ENCODE measurements around the gene TAS2R41. TPM values are rescaled to one million over a fixed set of nuclear protein-coding genes. Genes with fewer than 3 reads are reported as not detected.

TAS2R41 gene
- total RNA-seq, 1 donor = not detected

- no peak overlapping the region for H3K4me3 ChIP-seq (ENCODE audit: low read depth, low read length)
- no peak for DNase-seq (ENCODE audit: low read depth)
- TF ChIP-seq CTCF (IDR thresholded peaks at IDR 0.05; ENCODE audit: insufficient read depth, low read depth, low read length) = no peak
These were observed 41.2 kb upstream of the TAS2R41 start for GRCh38 chr7:143436325-143436946.

GRCh38 chr7:143437578-143437977 lies 40.1 kb upstream of the TAS2R41 start:
- TF ChIP-seq CTCF (IDR thresholded peaks at IDR 0.05; ENCODE audit: insufficient read depth, low read depth, low read length) = no peak
- no peak for DNase-seq (ENCODE audit: low read depth)
- no peak overlapping the region for H3K4me3 ChIP-seq (ENCODE audit: low read depth, low read length)

- DNase-seq (ENCODE audit: low read depth) = no peak
These were observed 37.8 kb upstream of the TAS2R41 start for GRCh38 chr7:143439866-143440265.

GRCh38 chr7:143443153-143443552 lies 34.5 kb upstream of the TAS2R41 start, which contains the start of gene TAS2R60:
TAS2R60 (plus strand) TSS chr7:143443453; CDS start chr7:143443453, 0 bp downstream.
- H3K4me3 ChIP-seq (ENCODE audit: low read depth, low read length) = no peak within 1 kb of the TSS
- no peak for TF ChIP-seq CTCF (IDR thresholded peaks at IDR 0.05; ENCODE audit: insufficient read depth, low read depth, low read length)
- DNase-seq (ENCODE audit: low read depth) = no peak

More at GRCh38 chr7:143439866-143440265, 37.8 kb upstream of the TAS2R41 start:
- no peak overlapping the region for H3K4me3 ChIP-seq (ENCODE audit: low read depth, low read length)
- no peak for TF ChIP-seq CTCF (IDR thresholded peaks at IDR 0.05; ENCODE audit: insufficient read depth, low read depth, low read length)

- no peak for DNase-seq (ENCODE audit: low read depth)
- TF ChIP-seq CTCF (IDR thresholded peaks at IDR 0.05; ENCODE audit: insufficient read depth, low read depth, low read length) = no peak
These were observed 33.5 kb upstream of the TAS2R41 start for GRCh38 chr7:143444063-143444782.

GRCh38 chr7:143444785-143445184 lies 32.9 kb upstream of the TAS2R41 start:
- DNase-seq (ENCODE audit: low read depth) = no peak
- TF ChIP-seq CTCF (IDR thresholded peaks at IDR 0.05; ENCODE audit: insufficient read depth, low read depth, low read length) = no peak
- no peak overlapping the region for H3K4me3 ChIP-seq (ENCODE audit: low read depth, low read length)

More at GRCh38 chr7:143444063-143444782, 33.5 kb upstream of the TAS2R41 start:
- H3K4me3 ChIP-seq (ENCODE audit: low read depth, low read length) = no peak overlapping the region
